Sigmoid colon (tissue), 3 donors: Measurements from ENCODE around the gene KIF21A.

Source experiments
- POLR2A ChIP-seq, 2 donors: fragments of 450-650 bp; IDR thresholded peaks; one replicate each; pipeline ENCODE4 v1.6.1; 2016; ENCODE audit warnings: antibody characterized with exemption in 2 of 2, mild to moderate bottlenecking in 2 of 2, moderate library complexity in 2 of 2
- TF ChIP-seq, protein P1 (sequence below), 4 experiments: fragments of 450-650 bp in 3 of 4; fragments of 200-600 bp in 1 of 4; IDR thresholded peaks; one replicate each; pipeline ENCODE4 v1.5.1; 2016 to 2019; ENCODE audit warnings: antibody characterized with exemption in 4 of 4, mild to moderate bottlenecking in 3 of 4, moderate library complexity in 2 of 4

DNA sequence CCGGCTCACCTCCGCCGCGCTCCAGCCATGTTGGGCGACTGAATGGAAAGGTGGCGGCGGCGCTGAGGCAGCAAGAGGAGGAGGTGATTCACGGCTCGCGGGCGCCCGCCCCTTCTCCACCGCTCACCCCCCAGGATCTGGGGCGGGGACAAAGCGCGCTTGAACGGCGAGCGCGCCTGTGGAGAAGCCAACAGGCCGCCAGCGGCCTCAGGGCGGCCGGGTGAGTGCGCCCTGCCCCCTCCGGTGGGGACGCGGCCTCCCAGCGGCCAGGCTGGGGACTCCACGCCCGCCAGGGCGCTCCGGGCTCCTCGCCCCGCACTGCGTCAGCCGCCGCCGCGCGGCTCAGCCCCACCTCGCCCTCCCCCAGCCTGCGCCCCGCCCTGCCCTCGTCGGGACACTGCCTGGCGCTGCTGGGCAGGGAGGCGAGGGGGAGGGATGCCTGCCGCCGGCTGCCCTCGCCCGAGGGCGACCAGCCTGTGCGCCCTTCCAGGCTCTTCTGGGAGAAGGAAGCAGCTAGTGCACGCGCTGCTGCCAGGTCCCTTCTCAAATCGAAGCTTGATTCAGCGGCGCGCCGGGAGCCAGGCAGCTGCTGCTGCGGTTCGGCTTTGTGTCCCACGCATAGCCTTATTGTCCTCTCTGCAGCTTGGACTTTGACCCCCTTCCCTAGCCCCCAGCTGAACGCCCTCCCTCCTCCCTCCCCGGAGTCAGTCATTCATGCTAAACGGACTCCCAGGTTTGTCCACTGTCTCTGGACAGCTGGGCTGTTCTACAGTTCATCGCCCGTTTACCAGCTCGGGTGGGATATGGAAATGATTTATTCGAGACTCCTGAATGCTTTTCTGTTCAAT lies at the start of gene KIF21A:
- TF ChIP-seq, protein P1, sequence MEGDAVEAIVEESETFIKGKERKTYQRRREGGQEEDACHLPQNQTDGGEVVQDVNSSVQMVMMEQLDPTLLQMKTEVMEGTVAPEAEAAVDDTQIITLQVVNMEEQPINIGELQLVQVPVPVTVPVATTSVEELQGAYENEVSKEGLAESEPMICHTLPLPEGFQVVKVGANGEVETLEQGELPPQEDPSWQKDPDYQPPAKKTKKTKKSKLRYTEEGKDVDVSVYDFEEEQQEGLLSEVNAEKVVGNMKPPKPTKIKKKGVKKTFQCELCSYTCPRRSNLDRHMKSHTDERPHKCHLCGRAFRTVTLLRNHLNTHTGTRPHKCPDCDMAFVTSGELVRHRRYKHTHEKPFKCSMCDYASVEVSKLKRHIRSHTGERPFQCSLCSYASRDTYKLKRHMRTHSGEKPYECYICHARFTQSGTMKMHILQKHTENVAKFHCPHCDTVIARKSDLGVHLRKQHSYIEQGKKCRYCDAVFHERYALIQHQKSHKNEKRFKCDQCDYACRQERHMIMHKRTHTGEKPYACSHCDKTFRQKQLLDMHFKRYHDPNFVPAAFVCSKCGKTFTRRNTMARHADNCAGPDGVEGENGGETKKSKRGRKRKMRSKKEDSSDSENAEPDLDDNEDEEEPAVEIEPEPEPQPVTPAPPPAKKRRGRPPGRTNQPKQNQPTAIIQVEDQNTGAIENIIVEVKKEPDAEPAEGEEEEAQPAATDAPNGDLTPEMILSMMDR (IDR thresholded peaks at IDR 0.05), result peak; percentile 6 to 74 (median 20)
- TF ChIP-seq POLR2A (IDR thresholded peaks at IDR 0.05), result peak in 1 of 2 donors; percentile 28
